Mucosa of stomach (tissue), 1 donor: ENCODE data around the gene BPIFB3.

Experiments used
- H3K27me3 ChIP-seq: one replicate; pipeline ENCODE4 v1.7.0; 2013; ENCODE audit warnings: mild to moderate bottlenecking, low read length; ENCODE audit not compliant: control insufficient read depth, insufficient read depth
- H3K36me3 ChIP-seq: one replicate; pipeline ENCODE4 v1.7.0; 2013; ENCODE audit warnings: low read length; ENCODE audit not compliant: control insufficient read depth, insufficient read depth
- H3K4me1 ChIP-seq: one replicate; pipeline ENCODE4 v1.7.0; 2013; ENCODE audit warnings: mild to moderate bottlenecking, low read length; ENCODE audit not compliant: control insufficient read depth, insufficient read depth
- H3K4me3 ChIP-seq: one replicate; pipeline ENCODE4 v1.7.0; 2013; ENCODE audit warnings: low read length
- H3K9ac ChIP-seq: one replicate; pipeline ENCODE4 v1.7.0; 2013; ENCODE audit warnings: mild to moderate bottlenecking, low read length, moderate library complexity
- H3K9me3 ChIP-seq: one replicate; pipeline ENCODE4 v1.7.0; 2013; ENCODE audit warnings: mild to moderate bottlenecking, low read length, moderate library complexity; ENCODE audit not compliant: control insufficient read depth
- donor health status: Pancreatic carcinoma.

Gene BPIFB3

GRCh38 chr20:33063271-33063670, 9.6 kb downstream of the BPIFB3 start:
- no peaks in the 10 kb centered on the region for H3K36me3 ChIP-seq
- no peak overlapping the region for H3K4me3 ChIP-seq
- H3K9ac ChIP-seq, result no peak overlapping the region
- H3K27me3 ChIP-seq, result no peaks in the 10 kb centered on the region
- no peaks in the 10 kb centered on the region for H3K9me3 ChIP-seq
- H3K4me1 ChIP-seq, result no peaks in the 10 kb centered on the region

- Histone ChIP-seq H3K4me3 (no peak overlapping the region), H3K9me3 (no peaks in the 10 kb centered on the region), H3K9ac (no peak overlapping the region), H3K27me3 (no peaks in the 10 kb centered on the region), H3K4me1 (no peaks in the 10 kb centered on the region), H3K36me3 (no peaks in the 10 kb centered on the region)
Observed at GRCh38 chr20:33064572-33065287, 11.0 kb downstream of the BPIFB3 start.

GRCh38 chr20:33065785-33066184, 12.1 kb downstream of the BPIFB3 start:
- H3K9ac ChIP-seq, result no peak overlapping the region
- no peaks in the 10 kb centered on the region for H3K9me3 ChIP-seq
- H3K27me3 ChIP-seq, result no peaks in the 10 kb centered on the region
- H3K4me1 ChIP-seq, result no peaks in the 10 kb centered on the region
- H3K4me3 ChIP-seq, result no peak overlapping the region
- no peaks in the 10 kb centered on the region for H3K36me3 ChIP-seq

GRCh38 chr20:33067806-33068205, 14.1 kb downstream of the BPIFB3 start:
- no peaks in the 10 kb centered on the region for H3K9me3 ChIP-seq
- no peak overlapping the region for H3K9ac ChIP-seq
- no peaks in the 10 kb centered on the region for H3K4me1 ChIP-seq
- H3K4me3 ChIP-seq, result no peak overlapping the region
- no peaks in the 10 kb centered on the region for H3K36me3 ChIP-seq
- H3K27me3 ChIP-seq, result no peaks in the 10 kb centered on the region

- H3K27me3 ChIP-seq, result no peaks in the 10 kb centered on the region
- no peak overlapping the region for H3K4me3 ChIP-seq
- H3K36me3 ChIP-seq, result no peaks in the 10 kb centered on the region
- no peaks in the 10 kb centered on the region for H3K9me3 ChIP-seq
- no peak overlapping the region for H3K9ac ChIP-seq
- no peaks in the 10 kb centered on the region for H3K4me1 ChIP-seq
Observed at GRCh38 chr20:33068251-33068939, 14.7 kb downstream of the BPIFB3 start.

GRCh38 chr20:33069673-33070072, 16.0 kb downstream of the BPIFB3 start:
- H3K9ac ChIP-seq, result no peak overlapping the region
- no peaks in the 10 kb centered on the region for H3K27me3 ChIP-seq
- no peaks in the 10 kb centered on the region for H3K4me1 ChIP-seq
- no peaks in the 10 kb centered on the region for H3K36me3 ChIP-seq
- H3K4me3 ChIP-seq, result no peak overlapping the region
- H3K9me3 ChIP-seq, result no peaks in the 10 kb centered on the region

DNA sequence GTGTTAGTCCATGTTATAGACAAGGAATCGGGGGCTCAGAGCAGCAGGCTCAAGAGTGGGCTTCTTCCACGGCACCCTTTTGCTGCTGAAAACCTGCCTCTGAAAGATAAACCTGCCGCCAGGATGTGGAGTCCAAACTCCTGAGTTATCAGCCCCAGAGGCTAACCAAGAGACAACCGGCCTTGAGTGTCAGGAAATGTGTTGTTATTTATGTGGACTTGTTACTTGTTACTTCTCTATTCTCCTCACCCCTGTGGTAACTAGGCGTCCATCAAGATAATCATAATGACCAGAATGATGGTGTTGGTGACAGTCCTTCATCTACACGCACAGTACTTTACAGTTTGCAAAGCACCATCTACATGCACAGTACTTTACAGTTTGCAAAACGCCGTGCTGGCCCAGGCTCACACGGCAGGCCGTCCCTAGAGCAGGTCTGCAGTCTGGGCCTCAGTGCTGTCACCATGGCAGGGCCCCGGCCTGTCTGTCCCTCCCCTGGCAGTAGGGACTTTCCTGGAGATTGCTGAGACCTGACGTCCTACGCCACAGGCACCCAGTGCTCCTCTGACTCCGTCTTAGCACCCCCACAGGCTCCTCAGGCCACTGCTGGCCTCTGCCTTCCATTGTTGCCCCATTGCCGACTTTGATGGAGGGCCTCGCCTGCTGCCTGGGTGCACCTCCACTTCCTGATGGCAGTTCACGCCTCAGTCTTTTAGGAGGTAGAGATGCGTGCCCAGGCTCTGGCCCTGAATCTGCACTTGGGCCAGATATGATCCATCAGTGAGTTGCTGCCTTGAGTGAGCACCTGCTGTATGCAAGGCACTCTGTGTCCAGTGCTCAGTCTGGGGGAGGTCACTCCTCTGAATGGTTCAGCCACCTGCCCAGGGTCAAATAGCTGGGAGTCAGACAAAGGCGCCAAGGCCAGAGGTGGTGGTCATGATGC, 16.7 kb downstream of the BPIFB3 start:
- H3K9ac ChIP-seq, result no peak overlapping the region
- no peaks in the 10 kb centered on the region for H3K36me3 ChIP-seq
- H3K9me3 ChIP-seq, result no peaks in the 10 kb centered on the region
- no peak overlapping the region for H3K4me3 ChIP-seq
- no peaks in the 10 kb centered on the region for H3K27me3 ChIP-seq
- H3K4me1 ChIP-seq, result no peaks in the 10 kb centered on the region

- H3K4me3 ChIP-seq, result no peak overlapping the region
- H3K9ac ChIP-seq, result no peak overlapping the region
- H3K9me3 ChIP-seq, result no peaks in the 10 kb centered on the region
- no peaks in the 10 kb centered on the region for H3K36me3 ChIP-seq
- H3K4me1 ChIP-seq, result no peaks in the 10 kb centered on the region
- H3K27me3 ChIP-seq, result no peaks in the 10 kb centered on the region
Observed at GRCh38 chr20:33071198-33071597, 17.5 kb downstream of the BPIFB3 start.

DNA sequence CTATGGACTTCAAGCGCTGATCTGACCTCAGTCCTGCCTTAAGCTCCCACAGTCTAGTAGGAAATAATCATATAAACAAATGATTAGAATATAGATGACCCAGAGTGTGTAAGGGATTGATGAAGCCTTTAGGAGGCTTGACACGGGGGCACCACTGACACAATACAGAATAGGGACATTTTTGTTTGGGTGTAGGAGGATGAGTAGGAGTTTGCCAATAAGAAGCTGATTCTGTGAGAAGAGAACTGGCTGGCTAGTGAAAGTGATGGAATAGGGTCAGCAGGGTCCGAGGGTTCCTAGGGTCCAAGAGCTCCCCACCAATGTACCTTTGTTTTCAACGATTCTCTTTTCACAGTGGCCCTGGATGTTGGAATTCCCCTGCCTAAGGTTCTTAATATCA, 18.7 kb downstream of the BPIFB3 start:
- Histone ChIP-seq H3K9ac (no peak overlapping the region), H3K4me1 (no peaks in the 10 kb centered on the region)

GRCh38 chr20:33072813-33073212, 19.1 kb downstream of the BPIFB3 start:
- peaks cover 4% of the 10 kb centered on the region for H3K27me3 ChIP-seq
- no peaks in the 10 kb centered on the region for H3K36me3 ChIP-seq
- H3K4me3 ChIP-seq, result no peak overlapping the region
- H3K4me1 ChIP-seq, result no peaks in the 10 kb centered on the region
- no peaks in the 10 kb centered on the region for H3K9me3 ChIP-seq
- H3K9ac ChIP-seq, result no peak overlapping the region

More for the DNA sequence above, 18.7 kb downstream of the BPIFB3 start:
- Histone ChIP-seq H3K27me3 (peaks cover 3% of the 10 kb centered on the region), H3K9me3 (no peaks in the 10 kb centered on the region), H3K36me3 (no peaks in the 10 kb centered on the region), H3K4me3 (no peak overlapping the region)

DNA sequence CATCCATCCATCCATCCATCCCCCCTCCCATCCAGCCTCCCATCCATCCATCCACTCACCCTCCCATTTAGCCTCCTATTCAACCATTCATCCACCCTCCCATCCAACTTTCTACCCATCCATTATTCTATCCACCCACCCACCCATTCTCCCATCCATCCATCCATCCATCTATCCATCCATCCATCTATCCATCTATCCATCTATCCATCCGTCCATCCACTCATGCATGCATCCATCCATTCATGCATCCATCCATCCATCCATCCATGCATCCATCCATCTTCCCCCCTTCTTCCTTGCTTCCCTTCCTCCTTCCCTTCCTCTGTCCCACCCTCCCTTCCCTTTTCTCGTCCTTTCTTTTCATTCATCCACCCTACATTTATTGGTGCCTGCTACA, 21.0 kb downstream of the BPIFB3 start:
- no peak overlapping the region for H3K4me3 ChIP-seq
- no peaks in the 10 kb centered on the region for H3K9me3 ChIP-seq
- H3K9ac ChIP-seq, result no peak overlapping the region
- no peaks in the 10 kb centered on the region for H3K4me1 ChIP-seq
- no peaks in the 10 kb centered on the region for H3K36me3 ChIP-seq
- H3K27me3 ChIP-seq, result peaks cover 6% of the 10 kb centered on the region

- no peaks in the 10 kb centered on the region for H3K4me1 ChIP-seq
- no peak overlapping the region for H3K4me3 ChIP-seq
- no peaks in the 10 kb centered on the region for H3K9me3 ChIP-seq
- H3K27me3 ChIP-seq, result peaks cover 6% of the 10 kb centered on the region
- H3K36me3 ChIP-seq, result no peaks in the 10 kb centered on the region
- H3K9ac ChIP-seq, result no peak overlapping the region
Observed at GRCh38 chr20:33075281-33075680, 21.6 kb downstream of the BPIFB3 start.
